Neural progenitor cell (in vitro differentiated cells): ENCODE results near the gene PTPRG. TPM values are rescaled to one million over a fixed set of nuclear protein-coding genes. Genes with fewer than 3 reads are reported as not detected.

Experiments used
- DNase-seq: peaks from one replicate; pipeline ENCODE4 v3.0.0-alpha.2; 2016; ENCODE audit warnings: low spot score
- H2AFZ ChIP-seq: fragments of 200-600 bp; sonication (generic); replicated peaks from 2 replicates; pipeline ENCODE4 v1.6.1; 2016; ENCODE audit warnings: antibody characterized with exemption
- H3F3A ChIP-seq: fragments of 200-600 bp; sonication (generic); 2 replicates; pipeline ENCODE4 v1.6.1; 2016; ENCODE audit warnings: antibody characterized with exemption, low read depth
- H3K27ac ChIP-seq: fragments of 200-600 bp; sonication (generic); 2 replicates; pipeline ENCODE4 v1.5.1; 2016; ENCODE audit warnings: mild to moderate bottlenecking
- H3K27me3 ChIP-seq: fragments of 200-600 bp; sonication (generic); 2 replicates; pipeline ENCODE4 v1.6.1; 2016; ENCODE audit warnings: mild to moderate bottlenecking, moderate library complexity
- H3K36me3 ChIP-seq: fragments of 200-600 bp; sonication (generic); 2 replicates; pipeline ENCODE4 v1.5.1; 2016
- H3K4me1 ChIP-seq: fragments of 200-600 bp; sonication (generic); 2 replicates; pipeline ENCODE4 v1.6.1; 2016; ENCODE audit warnings: mixed run types
- H3K4me2 ChIP-seq: fragments of 200-600 bp; sonication (generic); 2 replicates; pipeline ENCODE4 v1.6.1; 2016
- H3K4me3 ChIP-seq: fragments of 200-600 bp; sonication (generic); 2 replicates; pipeline ENCODE4 v1.5.1; 2016
- H3K79me2 ChIP-seq: fragments of 200-600 bp; sonication (generic); 2 replicates; pipeline ENCODE4 v1.6.1; 2016; ENCODE audit warnings: low read depth
- H3K9ac ChIP-seq: fragments of 200-600 bp; sonication (generic); 2 replicates; pipeline ENCODE4 v1.6.1; 2016
- H3K9me3 ChIP-seq: fragments of 200-600 bp; sonication (generic); 2 replicates; pipeline ENCODE4 v1.5.1; 2016; ENCODE audit warnings: low read depth
- H4K20me1 ChIP-seq: fragments of 200-600 bp; sonication (generic); 2 replicates; pipeline ENCODE4 v1.6.1; 2016; ENCODE audit warnings: low read depth
- H3K27ac Mint-ChIP-seq: 3 replicates; pipeline ENCODE4 v1.8.0; 2021; ENCODE audit warnings: mixed read lengths
- H3K27me3 Mint-ChIP-seq: 2 replicates; pipeline ENCODE4 v1.8.0; 2022; ENCODE audit warnings: low read depth, mild to moderate bottlenecking, inconsistent platforms, moderate library complexity, mixed read lengths; ENCODE audit not compliant: insufficient read depth
- H3K36me3 Mint-ChIP-seq: 3 replicates; pipeline ENCODE4 v1.8.0; 2021; ENCODE audit warnings: mixed read lengths
- H3K4me1 Mint-ChIP-seq: 3 replicates; pipeline ENCODE4 v1.8.0; 2021; ENCODE audit warnings: mixed read lengths
- H3K4me3 Mint-ChIP-seq: 3 replicates; pipeline ENCODE4 v1.8.0; 2021; ENCODE audit warnings: mild to moderate bottlenecking, moderate library complexity, mixed read lengths
- H3K9me3 Mint-ChIP-seq: 3 replicates; pipeline ENCODE4 v1.8.0; 2020; ENCODE audit warnings: mixed read lengths
- EZH2 ChIP-seq: fragments of 200-600 bp; sonication (generic); IDR thresholded peaks from 2 replicates; pipeline ENCODE4 v1.6.1; 2017; ENCODE audit warnings: antibody characterized with exemption, mild to moderate bottlenecking, moderate library complexity
- EZH2phosphoT487 ChIP-seq: fragments of 200-600 bp; sonication (generic); IDR thresholded peaks from 2 replicates; pipeline ENCODE4 v1.6.1; 2017; ENCODE audit warnings: antibody characterized with exemption
- total RNA-seq: library from RNA; depleted of rRNA; stranded (reverse); fragments of >200 nt; gene quantifications from 2 replicates; pipeline ENCODE4 v1.2.3, GENCODE V29; 2015; ENCODE audit warnings: low replicate concordance
- TF ChIP-seq, protein P1 (sequence below): fragments of 200-600 bp; sonication (generic); IDR thresholded peaks from 2 replicates; pipeline ENCODE4 v1.5.1; 2017; ENCODE audit warnings: antibody characterized with exemption, mild to moderate bottlenecking

PTPRG gene
- total RNA-seq, 1 donor from 2014 or later: 65.3 TPM

- no peaks in the 10 kb centered on the region for H3K27me3 Mint-ChIP-seq
- H3K9me3 Mint-ChIP-seq: no peaks in the 10 kb centered on the region
- H3K4me1 Mint-ChIP-seq: peaks cover 9% of the 10 kb centered on the region
- Histone ChIP-seq H4K20me1 (peaks cover 4% of the 10 kb centered on the region), H3K36me3 (no peaks in the 10 kb centered on the region), H3K9ac (no peak overlapping the region), H3K4me1 (no peaks in the 10 kb centered on the region), H3K4me2 (no peak overlapping the region), H3K27ac (no peak overlapping the region), H3K9me3 (no peaks in the 10 kb centered on the region), H3K27me3 (no peaks in the 10 kb centered on the region), H3K4me3 (no peak overlapping the region), H3K79me2 (no peaks in the 10 kb centered on the region), H3F3A (no peaks in the 10 kb centered on the region), H2AFZ (no peak overlapping the region)
- H3K4me3 Mint-ChIP-seq: no peak overlapping the region
- TF ChIP-seq, protein P1, sequence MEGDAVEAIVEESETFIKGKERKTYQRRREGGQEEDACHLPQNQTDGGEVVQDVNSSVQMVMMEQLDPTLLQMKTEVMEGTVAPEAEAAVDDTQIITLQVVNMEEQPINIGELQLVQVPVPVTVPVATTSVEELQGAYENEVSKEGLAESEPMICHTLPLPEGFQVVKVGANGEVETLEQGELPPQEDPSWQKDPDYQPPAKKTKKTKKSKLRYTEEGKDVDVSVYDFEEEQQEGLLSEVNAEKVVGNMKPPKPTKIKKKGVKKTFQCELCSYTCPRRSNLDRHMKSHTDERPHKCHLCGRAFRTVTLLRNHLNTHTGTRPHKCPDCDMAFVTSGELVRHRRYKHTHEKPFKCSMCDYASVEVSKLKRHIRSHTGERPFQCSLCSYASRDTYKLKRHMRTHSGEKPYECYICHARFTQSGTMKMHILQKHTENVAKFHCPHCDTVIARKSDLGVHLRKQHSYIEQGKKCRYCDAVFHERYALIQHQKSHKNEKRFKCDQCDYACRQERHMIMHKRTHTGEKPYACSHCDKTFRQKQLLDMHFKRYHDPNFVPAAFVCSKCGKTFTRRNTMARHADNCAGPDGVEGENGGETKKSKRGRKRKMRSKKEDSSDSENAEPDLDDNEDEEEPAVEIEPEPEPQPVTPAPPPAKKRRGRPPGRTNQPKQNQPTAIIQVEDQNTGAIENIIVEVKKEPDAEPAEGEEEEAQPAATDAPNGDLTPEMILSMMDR: no peak
- TF ChIP-seq EZH2phosphoT487: no peak
- TF ChIP-seq EZH2: no peak
- no peak for DNase-seq
- no peak overlapping the region for H3K27ac Mint-ChIP-seq
- H3K36me3 Mint-ChIP-seq: no peaks in the 10 kb centered on the region
Observed at GRCh38 chr3:62098646-62099365, 537.4 kb downstream of the PTPRG start.

GRCh38 chr3:62100282-62100989 is 539.1 kb downstream of the PTPRG start:
- Mint-ChIP-seq H3K27me3 (no peaks in the 10 kb centered on the region), H3K36me3 (peaks cover 1% of the 10 kb centered on the region), H3K27ac (no peak overlapping the region), H3K4me3 (no peak overlapping the region), H3K4me1 (peaks cover 9% of the 10 kb centered on the region), H3K9me3 (no peaks in the 10 kb centered on the region)
- H4K20me1 ChIP-seq: peaks cover 4% of the 10 kb centered on the region
- no peaks in the 10 kb centered on the region for H3K27me3 ChIP-seq
- no peaks in the 10 kb centered on the region for H3K4me1 ChIP-seq
- no peak overlapping the region for H3K4me3 ChIP-seq
- H3K9ac ChIP-seq: no peak overlapping the region
- TF ChIP-seq EZH2phosphoT487: no peak
- TF ChIP-seq, protein P1: no peak
- no peak for TF ChIP-seq EZH2
- H3K9me3 ChIP-seq: no peaks in the 10 kb centered on the region
- H3K27ac ChIP-seq: no peak overlapping the region
- H3K4me2 ChIP-seq: no peak overlapping the region
- no peak overlapping the region for H2AFZ ChIP-seq
- no peak for DNase-seq
- H3F3A ChIP-seq: no peaks in the 10 kb centered on the region
- H3K36me3 ChIP-seq: no peaks in the 10 kb centered on the region
- no peaks in the 10 kb centered on the region for H3K79me2 ChIP-seq

- TF ChIP-seq, protein P1: no peak
- TF ChIP-seq EZH2phosphoT487: no peak
- TF ChIP-seq EZH2: no peak
- Mint-ChIP-seq H3K4me3 (no peak overlapping the region), H3K36me3 (peaks cover 1% of the 10 kb centered on the region), H3K9me3 (no peaks in the 10 kb centered on the region), H3K27me3 (no peaks in the 10 kb centered on the region), H3K4me1 (peaks cover 9% of the 10 kb centered on the region), H3K27ac (no peak overlapping the region)
- Histone ChIP-seq H4K20me1 (peaks cover 4% of the 10 kb centered on the region), H3K27me3 (no peaks in the 10 kb centered on the region), H3K4me3 (no peak overlapping the region), H3K4me2 (no peak overlapping the region), H3K4me1 (no peaks in the 10 kb centered on the region), H3K36me3 (no peaks in the 10 kb centered on the region), H2AFZ (no peak overlapping the region), H3K79me2 (no peaks in the 10 kb centered on the region), H3K9me3 (no peaks in the 10 kb centered on the region), H3F3A (no peaks in the 10 kb centered on the region), H3K9ac (no peak overlapping the region), H3K27ac (no peak overlapping the region)
- no peak for DNase-seq
Observed at GRCh38 chr3:62101488-62101887, 540.1 kb downstream of the PTPRG start.
